ENCODE data around the gene GRIP2.

The GRIP2 gene

DNA sequence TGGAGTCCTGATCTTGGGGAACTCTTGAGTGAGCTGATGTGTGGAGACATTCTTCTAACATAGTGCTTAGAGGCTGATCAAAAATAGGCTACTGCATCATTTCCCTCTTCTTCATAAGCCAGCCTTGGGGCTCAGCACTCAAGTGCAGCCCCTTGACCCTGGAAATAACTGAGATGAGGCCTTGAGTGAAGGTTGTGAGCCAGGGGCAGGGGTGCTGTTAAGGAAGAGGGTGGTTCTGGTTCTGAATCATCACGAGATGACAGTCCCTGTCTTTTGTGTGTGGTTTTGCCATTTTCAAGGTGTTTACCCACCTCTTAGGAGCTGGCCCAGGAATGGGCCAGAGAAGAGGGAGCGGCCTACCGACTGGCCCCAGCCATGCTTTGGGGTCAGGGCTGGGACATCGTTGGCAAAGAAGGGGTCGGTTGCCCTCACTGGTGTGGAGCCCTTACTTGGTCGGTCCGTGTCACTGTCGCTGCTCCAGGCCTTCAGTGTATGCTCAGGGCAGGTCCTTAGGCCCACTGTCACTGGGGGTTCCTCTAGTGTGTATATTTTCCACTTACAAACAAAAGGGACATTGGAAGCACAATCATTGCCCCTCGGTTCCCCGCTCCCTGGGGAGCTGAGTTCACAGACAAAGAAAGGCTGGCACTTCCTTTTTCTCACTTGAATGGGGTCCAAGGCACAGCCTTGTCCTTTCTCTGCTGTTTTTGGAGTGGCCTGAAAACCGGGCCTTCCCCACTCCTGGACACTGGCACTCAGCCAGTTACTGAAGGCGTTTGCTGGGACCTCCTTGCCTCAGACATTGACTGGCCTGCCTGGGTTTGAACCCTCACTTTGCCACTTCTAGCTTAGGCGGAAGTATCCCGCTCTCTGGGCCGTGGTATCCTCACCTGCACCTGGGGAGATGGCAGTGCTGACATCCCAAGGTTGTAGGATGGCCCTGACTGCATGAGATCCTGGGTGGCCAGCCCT lies 91.1 kb downstream of the GRIP2 start:
- H3K27me3 Mint-ChIP-seq (ENCODE audit: low read depth, poor library complexity): peaks cover 6% of the 10 kb centered on the region
- TF ChIP-seq CTCF (IDR thresholded peaks at IDR 0.05): no peak
- H3K4me1 Mint-ChIP-seq: peaks cover 30% of the 10 kb centered on the region
- no peak overlapping the region for H3K4me3 Mint-ChIP-seq
- H3K36me3 Mint-ChIP-seq (ENCODE audit: low read depth): peaks cover 68% of the 10 kb centered on the region
- no peak for DNase-seq
- no peaks in the 10 kb centered on the region for H3K9me3 Mint-ChIP-seq
- no peak overlapping the region for H3K27ac Mint-ChIP-seq

GRCh38 chr3:14448063-14448462 lies 92.1 kb downstream of the GRIP2 start:
- H3K4me1 Mint-ChIP-seq: peaks cover 21% of the 10 kb centered on the region
- H3K27me3 Mint-ChIP-seq (ENCODE audit: low read depth, poor library complexity): peaks cover 6% of the 10 kb centered on the region
- peaks cover 71% of the 10 kb centered on the region for H3K36me3 Mint-ChIP-seq (ENCODE audit: low read depth)
- no peaks in the 10 kb centered on the region for H3K9me3 Mint-ChIP-seq
- H3K27ac Mint-ChIP-seq: no peak overlapping the region
- DNase-seq: no peak
- H3K4me3 Mint-ChIP-seq: no peak overlapping the region
- no peak for TF ChIP-seq CTCF (IDR thresholded peaks at IDR 0.05)

GRCh38 chr3:14446988-14447570 lies 93.1 kb downstream of the GRIP2 start:
- Mint-ChIP-seq H3K27me3 (ENCODE audit: low read depth, poor library complexity) (peaks cover 3% of the 10 kb centered on the region), H3K9me3 (no peaks in the 10 kb centered on the region), H3K36me3 (ENCODE audit: low read depth) (peaks cover 68% of the 10 kb centered on the region), H3K4me1 (peaks cover 11% of the 10 kb centered on the region), H3K4me3 (no peak overlapping the region), H3K27ac (no peak overlapping the region)
- DNase-seq: no peak
- no peak for TF ChIP-seq CTCF (IDR thresholded peaks at IDR 0.05)

- Mint-ChIP-seq H3K4me3 (no peak overlapping the region), H3K9me3 (no peaks in the 10 kb centered on the region), H3K27me3 (ENCODE audit: low read depth, poor library complexity) (peaks cover 3% of the 10 kb centered on the region), H3K27ac (no peak overlapping the region), H3K4me1 (peaks cover under 1% of the 10 kb centered on the region), H3K36me3 (ENCODE audit: low read depth) (peaks cover 54% of the 10 kb centered on the region)
- TF ChIP-seq CTCF (IDR thresholded peaks at IDR 0.05): no peak
- no peak for DNase-seq
These were observed 94.4 kb downstream of the GRIP2 start for GRCh38 chr3:14445773-14446172.

DNA sequence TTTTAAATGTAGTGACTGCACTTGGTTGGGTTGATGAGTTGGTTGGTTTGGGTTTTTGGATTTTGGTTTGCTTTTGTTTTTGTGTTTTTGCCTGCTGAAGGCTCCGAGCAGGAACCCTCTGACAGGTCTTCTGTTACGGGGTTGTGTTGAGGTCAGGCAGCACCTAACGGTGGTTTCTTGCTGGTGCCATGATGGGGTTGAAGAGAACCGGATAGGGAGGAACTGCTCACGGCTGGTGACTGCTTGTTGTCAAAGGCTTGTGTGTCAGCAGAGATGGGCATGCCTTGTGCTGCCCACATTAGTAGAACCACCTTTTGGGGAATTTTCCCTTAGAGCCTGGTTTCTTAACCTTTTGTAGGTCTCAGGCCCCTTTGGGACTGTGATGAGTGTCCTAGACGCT lies 95.8 kb downstream of the GRIP2 start:
- TF ChIP-seq CTCF (IDR thresholded peaks at IDR 0.05): no peak
- Mint-ChIP-seq H3K9me3 (no peaks in the 10 kb centered on the region), H3K27ac (peak overlapping the region; percentile 56), H3K4me1 (peaks cover 14% of the 10 kb centered on the region), H3K36me3 (ENCODE audit: low read depth) (peaks cover 54% of the 10 kb centered on the region), H3K27me3 (ENCODE audit: low read depth, poor library complexity) (peaks cover 3% of the 10 kb centered on the region), H3K4me3 (no peak overlapping the region)
- no peak for DNase-seq
